Body of pancreas (tissue), 4 donors: ENCODE results near the gene NRGN.

ENCODE experiments used
- POLR2A ChIP-seq, 3 donors: fragments of 450-650 bp; IDR thresholded peaks; one replicate each; pipeline ENCODE4 v1.6.1; 2016; ENCODE audit warnings: antibody characterized with exemption in 3 of 3, mild to moderate bottlenecking in 2 of 3
- TF ChIP-seq, protein P1 (sequence below), 7 experiments: fragments of 450-650 bp in 4 of 7; fragments of 200-600 bp in 3 of 7; sonication (generic) in 3 of 7; IDR thresholded peaks; one replicate each; pipeline ENCODE4 v1.5.1; 2016 to 2019; ENCODE audit warnings: antibody characterized with exemption in 7 of 7

DNA sequence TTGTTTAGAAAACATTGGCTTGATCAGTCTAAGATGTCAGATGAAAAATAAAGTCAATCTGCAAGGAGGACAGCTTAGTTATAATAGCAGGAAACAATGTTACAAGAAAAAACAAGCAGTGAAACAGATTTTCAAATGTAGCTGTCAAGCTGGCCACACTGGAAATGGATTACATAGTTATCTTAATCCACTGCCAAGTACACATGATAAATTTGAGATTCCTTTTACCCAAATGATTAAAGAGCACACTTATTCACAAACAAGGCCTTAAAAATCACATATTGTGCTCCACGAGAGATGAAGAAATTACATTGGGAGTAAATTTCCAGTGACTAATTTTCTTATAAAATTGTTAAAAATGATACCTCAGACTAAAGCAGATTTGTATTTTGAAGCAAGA is 39.8 kb downstream of the NRGN start:
- TF ChIP-seq, protein P1, sequence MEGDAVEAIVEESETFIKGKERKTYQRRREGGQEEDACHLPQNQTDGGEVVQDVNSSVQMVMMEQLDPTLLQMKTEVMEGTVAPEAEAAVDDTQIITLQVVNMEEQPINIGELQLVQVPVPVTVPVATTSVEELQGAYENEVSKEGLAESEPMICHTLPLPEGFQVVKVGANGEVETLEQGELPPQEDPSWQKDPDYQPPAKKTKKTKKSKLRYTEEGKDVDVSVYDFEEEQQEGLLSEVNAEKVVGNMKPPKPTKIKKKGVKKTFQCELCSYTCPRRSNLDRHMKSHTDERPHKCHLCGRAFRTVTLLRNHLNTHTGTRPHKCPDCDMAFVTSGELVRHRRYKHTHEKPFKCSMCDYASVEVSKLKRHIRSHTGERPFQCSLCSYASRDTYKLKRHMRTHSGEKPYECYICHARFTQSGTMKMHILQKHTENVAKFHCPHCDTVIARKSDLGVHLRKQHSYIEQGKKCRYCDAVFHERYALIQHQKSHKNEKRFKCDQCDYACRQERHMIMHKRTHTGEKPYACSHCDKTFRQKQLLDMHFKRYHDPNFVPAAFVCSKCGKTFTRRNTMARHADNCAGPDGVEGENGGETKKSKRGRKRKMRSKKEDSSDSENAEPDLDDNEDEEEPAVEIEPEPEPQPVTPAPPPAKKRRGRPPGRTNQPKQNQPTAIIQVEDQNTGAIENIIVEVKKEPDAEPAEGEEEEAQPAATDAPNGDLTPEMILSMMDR (IDR thresholded peaks at IDR 0.05) = no peak
- TF ChIP-seq POLR2A (IDR thresholded peaks at IDR 0.05) = no peak
